CD4-positive, alpha-beta T cell treated with Interleukin-6 for 4 hours (primary cell): ENCODE measurements around the gene SMYD2.
A peak's percentile ranks its signal among the peaks of the same experiment; 100 is the strongest.
"Not testable (repeated sequence)": the region's sequence is repeated elsewhere in the genome, so short reads cannot be mapped to it uniquely, and the experiment has no call there.

Experiments
- DNase-seq: peaks from one replicate; pipeline ENCODE4 v3.0.0-alpha.2; 2020; ENCODE audit warnings: mixed read lengths

SMYD2 gene

DNA sequence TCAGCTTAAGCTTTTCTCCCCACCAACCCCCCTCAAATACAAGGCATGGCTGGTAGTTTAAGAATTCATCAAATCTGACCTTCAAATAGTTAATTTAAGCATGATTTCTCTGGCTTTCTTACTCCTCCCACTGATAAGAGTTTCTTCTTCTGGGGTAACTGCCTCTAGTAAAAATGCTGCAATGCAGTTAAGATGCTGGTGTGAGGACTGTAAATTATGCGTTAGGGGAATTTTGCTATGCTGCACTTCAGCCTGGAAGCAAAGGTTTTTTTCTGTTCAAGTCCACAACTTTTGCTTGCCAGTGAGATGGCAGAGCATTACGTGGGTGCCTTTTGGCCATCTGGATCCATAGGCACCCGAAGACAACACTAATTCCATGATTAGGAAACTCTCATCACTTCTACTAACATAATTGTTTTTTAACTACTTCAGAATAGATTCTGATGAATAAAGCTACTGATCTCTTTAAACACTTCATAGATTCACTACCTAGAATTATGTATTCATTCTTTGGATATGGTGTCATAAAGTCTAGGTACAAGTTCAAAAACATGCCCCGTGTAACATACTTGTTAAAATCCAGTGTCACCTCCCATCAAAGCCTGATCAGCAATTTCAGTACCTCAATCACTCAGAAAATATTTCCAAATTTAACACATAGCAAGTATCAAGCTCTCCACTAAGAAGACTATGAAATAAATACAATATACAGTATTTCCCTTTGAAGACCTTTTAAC lies 8.8 kb upstream of the SMYD2 start:
- DNase-seq = no peak

DNA sequence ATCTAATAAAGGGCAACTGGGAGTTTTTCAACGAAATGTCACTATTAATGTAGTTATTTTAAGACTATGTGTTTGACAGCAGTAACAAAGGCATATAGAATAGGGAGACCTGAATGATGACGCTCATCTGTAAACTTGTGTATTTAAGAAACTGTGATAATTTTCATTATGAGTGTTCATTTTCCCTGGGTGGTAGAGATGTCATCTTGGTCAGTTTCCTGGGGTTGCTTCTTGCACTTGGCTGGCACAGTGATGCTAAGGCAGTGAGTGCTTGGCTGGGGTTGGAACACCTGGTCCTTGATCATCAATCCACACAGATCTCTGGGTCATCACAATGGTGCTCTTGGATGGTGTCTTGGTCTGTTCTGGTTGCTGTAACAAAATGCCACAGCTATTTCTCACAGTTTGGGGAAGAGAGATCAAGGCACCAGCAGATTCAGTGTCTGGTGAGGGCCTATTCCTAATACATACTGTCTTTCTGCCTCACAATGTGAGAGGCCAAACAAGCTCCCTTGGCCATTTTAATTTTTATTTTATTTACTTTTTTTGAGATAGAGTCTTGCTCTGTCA lies 7.9 kb upstream of the SMYD2 start:
- DNase-seq = no peak

DNA sequence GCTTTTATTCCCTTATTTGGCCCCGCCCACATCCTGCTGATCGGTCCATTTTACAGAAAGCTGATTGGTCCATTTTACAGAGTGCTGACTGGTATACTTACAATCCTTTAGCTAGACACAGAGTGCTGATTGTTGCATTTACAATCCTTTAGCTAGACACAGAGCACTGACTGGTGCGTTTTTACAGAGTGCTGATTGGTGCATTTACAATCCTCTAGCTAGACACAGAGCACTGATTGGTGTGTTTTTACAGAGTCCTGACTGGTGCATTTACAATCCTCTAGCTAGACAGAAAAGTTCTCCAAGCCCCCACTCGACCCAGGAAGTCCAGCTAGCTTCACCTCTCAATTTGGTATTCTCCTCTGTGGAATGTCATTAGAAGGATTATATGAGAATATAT lies 5.3 kb upstream of the SMYD2 start:
- not testable (repeated sequence) for DNase-seq

DNA sequence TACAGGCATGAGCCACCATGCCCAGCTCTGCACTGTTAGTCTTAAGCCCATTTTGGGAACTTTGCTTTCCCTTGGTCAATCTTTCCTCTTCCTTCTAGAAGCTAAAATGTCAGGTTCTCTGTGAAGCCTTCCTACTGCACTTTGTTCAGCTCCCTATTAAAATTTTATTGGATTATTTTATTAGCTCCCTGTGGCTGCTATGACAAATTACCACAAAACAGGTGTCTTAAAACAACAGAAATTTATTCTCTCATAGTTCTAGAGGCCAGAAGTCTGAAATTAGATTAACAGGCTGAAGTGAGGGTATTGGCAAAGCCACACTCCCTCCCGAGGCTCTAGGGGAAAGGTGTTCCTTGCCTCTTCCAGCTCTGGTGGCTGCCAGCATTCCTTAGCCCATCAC lies 4.2 kb upstream of the SMYD2 start:
- no peak for DNase-seq

DNA sequence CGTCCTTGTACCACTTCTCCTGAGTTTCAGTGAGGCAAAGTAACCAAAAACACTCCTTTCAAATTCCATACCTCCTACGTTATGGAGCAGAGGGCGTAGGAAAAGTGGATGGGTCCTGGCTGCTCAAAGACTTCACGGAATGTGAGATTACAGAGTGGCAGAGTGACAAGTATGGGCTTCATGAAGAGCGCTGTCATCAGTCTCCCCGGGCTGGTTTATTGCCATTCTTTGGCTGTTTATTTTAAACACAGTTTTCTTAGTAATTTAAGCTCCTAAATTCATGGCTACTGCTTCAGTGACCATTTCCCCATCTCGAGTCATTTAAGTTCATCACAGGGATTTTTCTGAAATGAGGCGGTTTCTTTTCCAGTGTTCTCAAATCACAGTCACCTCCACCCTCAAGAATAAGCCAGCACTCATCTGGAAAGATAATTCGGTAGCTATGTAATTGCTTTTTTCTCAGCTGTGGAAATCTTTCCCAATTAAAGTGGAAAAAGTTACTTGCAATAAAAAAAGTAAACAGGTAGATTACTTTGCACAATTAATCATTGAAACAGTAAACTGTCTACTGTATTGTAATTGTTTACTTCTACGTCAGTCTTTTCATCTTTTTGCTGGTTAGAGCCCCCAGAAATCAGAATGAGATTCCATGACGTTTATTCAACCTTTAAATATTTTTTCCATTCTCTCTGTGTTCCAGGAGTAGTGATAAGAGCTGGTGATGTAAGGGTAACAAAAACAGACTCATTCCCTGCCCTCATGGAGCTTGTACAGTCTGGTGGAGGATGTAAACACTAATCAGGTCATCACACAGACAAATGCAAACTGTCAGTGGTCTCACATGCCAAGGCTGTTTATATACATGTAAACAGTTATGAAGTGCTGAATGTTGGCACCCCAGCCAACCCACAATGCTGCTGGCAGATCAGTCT lies 3.0 kb upstream of the SMYD2 start:
- DNase-seq = no peak

DNA sequence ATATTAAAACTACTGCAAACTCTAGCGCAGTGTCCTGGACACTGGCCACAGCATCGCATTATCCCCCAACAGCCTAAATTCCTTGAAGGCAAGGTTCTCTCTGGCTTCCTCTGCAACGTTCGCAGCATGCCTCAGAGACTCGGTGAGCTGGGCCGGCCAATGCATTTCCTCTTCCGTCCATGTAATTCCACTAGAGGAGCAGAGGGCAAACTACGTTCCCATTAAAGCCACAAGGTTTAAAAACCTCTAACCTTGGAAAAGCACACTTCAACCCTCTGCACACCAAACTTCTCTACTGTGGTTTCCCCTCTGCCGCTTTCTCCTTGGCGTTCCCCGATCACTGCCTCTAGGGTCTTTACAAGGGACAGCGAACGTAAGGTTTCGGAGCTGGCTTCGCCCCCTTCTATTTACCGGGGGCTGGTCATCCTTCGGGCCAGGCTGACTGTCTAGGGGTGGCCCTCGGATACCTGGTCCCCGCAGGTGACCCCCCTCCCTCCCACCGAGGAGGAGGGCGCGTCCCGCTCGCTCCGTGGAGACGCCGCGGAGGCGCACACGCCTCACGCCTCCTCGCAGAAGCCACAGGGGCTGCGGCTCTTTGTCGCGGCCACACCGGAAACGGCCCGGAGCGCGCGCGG lies 456 bp upstream of the SMYD2 start:
- DNase-seq = peak; percentile 38

DNA sequence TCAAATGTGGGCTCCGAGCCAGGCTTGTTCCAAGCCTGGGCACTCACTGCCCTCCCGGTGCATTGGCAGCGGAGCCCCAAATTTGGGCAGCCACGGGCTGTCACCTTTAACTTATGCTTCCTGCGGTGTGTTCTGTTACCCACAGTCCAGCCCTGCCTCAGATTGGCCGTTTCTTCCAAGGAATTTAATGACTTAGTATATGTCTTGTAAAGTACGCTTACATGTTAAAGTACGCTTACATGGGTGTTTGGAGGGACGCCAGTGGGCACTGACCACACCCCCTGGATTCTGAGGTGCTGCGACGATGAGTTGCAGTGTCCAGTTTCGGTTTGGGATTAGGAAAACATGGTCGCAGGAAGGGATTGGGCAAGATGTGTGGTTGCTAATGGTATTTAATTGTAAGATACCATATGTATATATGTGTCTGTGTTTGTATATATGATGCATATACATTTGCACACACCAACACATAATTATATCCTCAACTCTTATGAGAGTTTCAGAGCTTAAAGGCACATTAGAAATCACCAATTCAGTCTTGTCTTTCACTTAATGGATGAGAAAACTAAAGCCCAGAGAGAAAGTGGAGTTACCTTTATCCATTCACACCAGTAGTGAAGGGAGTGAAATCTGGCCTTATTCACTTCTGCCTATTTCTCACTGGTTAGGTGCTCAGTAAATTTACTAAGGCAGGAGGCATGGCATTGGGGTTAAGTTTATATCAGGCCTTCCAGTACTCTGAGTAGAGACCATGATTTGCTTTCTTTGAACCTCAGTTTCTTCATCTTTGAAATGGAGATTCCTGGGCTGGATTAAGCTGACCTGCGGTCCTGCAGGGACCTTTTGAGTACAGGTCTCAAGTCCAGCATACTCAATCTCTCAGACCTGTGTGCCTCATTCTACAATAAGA lies 1.0 kb downstream of the SMYD2 start:
- DNase-seq = no peak

DNA sequence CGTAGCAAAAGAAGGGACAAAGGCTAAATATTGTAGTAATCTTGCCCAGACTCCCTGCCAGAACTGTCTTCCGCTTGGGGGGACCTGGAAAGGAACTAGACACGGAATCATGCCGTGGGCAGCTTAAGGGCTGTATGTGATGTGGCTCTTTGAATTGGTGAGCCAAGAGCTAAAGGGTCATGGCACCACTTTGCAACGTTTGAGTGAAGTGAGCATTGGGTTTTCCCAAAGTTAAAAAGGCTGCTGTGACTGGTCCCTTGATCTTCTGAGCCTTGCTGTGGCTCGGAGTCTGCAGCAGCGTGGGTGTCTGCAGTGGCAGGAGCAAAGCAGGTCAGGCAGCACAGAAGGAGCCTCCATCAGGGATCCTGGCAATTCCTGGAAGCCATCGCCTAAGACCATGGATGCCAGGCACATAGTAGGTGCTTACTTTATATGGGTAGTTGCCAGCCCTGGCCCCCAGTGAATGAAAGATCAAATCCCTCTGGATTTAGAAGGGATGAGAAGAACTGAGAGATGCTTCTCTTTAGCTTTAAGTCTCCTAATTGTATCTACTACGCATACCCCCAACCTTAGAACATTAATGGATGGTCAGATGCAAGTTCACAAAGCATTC lies 1.8 kb downstream of the SMYD2 start:
- DNase-seq = no peak

DNA sequence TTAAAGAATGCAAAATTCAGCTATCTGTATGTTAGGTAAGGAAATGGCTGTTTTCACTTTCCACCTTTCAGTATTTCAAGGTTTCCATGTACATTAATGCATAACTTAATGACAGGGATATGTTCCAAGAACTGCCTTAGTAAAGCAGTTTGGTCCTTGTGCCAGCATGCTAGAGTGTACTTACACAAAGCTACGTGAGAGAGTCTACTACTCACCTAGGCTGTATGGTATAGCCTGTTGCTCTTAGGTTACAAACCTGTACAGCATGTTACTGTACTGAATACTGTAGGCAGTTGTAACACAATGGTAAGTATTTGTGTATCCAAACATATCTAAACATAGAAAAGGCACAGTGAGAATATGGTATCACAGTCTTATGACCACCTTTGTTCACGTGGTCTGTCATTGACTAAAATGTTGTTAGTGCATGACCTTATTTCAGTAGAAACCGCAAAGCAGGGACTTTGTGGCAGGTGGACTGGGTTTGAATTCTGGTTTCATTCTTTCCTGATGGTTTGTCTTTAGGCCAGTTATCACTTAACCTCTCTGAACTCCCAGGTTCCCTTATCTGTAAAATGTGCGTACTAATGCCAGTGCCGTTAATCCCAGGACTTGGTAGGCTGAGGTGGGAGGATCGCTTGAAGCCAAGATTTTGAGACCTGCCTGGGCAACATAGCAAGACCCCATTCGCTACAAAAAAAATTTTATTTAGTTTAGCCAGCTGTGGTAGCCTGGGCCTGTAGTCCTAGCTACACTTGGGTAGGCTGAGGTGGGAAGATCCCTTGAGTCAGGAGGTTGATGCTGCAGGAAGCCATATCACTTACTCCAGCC lies 4.9 kb downstream of the SMYD2 start:
- no peak for DNase-seq

DNA sequence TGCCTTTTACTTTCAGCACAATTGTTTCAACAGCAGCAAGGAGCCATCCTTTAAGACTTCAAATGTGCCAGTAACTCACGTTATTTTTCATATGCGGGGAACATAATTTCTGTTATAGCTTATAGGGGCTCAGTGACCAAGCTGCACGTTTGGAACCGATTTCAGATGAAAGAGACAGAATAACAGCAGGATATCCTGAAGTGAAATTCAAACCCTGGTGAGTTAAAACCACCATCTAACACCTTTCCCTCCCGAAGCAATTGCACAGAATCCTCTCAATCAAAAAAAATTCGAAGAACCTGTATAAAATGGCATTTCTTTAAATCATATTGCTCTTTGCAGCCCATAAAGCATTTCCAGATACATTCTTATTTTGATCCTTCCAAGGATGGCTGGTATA lies 6.9 kb downstream of the SMYD2 start:
- DNase-seq = no peak

DNA sequence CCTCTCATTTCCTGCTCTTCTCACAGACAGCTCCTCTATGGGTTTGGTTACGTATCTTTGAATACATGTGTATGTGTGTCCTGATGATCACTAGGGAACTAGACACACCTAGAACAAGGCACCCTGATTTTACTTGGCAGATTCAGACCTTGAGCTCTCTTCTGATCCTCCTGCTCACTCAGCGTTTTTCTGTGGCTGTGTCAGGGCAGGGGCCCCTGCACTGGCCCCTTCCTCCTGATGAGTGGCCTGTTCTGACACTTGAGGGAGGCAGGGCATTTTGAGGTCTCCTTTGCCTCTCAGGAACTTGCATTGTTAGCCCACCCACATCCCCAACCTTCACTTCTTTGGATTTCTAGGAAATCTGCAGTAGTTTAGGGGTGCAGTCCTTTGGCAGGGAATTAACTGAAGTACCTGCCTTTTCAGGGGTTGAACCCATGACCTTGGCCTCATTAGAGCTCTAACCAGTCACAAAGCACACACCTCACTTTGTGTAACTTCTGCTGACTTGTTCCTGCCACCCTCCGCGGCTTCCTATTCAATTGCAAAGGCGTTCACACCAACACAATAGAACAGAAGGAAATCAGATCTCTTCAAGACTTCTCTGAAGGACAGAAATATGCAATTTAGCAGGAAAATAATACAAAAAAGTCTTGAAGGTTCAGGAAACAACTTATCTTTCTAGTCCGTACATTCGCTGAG lies 8.8 kb downstream of the SMYD2 start:
- no peak for DNase-seq

DNA sequence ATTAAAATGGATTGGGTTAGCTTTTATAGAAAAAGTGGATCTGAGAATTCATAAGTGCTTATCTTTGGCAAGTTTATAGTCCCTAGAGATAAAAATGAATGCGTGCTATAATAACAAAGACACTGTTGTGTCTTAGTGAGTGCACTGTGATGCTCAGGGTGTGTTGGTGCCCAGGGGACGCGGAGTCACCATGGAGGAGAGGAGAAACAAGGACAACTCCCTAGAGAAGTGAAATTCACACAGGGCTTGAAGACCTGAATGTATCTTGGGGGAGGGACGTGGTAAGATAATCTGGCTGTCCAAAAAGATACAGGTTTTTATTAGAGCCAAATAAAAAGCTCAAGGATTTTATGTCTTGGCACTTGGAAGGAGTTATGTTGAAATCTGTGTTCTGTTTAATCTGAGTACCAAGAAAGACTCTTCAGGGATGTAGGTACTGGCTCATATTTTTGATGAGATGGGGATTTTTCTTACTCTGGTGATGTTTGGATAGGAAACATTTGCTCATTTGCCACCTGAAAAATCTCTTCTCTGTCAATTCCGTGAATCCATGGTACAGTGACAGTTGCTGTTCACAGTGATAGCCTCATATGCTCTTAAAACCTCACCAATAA lies 9.6 kb downstream of the SMYD2 start:
- DNase-seq = no peak

DNA sequence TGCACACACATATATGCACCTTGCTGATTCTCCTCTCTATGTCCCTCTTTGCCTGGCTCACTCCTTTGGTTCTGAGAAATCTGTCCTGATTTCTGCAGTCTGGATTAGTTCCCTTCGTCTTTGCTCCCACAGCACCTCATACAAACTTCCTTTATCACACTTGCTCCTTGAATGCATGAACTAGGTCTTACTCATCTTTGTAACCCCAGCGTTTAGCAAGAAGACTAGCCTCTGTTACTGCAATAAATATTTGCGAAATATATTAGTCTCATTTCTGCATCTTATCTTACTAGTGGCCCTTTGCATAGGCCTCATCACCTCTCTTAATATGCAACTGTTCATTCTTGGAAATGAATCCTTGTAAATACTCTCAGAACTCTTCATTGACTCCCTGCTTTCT lies 11.4 kb downstream of the SMYD2 start:
- no peak for DNase-seq

DNA sequence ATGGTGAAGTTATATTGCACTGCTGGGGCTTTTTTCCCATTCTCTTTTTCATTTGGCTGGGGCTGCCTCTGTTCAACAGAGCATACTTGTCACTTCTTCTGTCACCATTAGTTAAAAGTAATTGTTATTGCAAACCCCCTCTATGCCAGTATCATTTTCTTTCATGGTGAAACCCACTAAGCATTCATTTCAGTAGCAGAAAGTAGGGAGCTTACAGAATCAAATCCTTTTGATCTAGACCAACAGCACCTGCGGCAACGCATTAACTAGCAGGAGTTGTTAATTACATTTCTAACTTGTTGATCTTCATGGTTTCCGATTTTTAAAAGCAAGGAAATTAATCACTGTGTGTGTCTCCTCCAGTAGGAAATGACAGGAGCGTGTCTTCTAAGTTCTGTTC lies 15.0 kb downstream of the SMYD2 start:
- DNase-seq = no peak

DNA sequence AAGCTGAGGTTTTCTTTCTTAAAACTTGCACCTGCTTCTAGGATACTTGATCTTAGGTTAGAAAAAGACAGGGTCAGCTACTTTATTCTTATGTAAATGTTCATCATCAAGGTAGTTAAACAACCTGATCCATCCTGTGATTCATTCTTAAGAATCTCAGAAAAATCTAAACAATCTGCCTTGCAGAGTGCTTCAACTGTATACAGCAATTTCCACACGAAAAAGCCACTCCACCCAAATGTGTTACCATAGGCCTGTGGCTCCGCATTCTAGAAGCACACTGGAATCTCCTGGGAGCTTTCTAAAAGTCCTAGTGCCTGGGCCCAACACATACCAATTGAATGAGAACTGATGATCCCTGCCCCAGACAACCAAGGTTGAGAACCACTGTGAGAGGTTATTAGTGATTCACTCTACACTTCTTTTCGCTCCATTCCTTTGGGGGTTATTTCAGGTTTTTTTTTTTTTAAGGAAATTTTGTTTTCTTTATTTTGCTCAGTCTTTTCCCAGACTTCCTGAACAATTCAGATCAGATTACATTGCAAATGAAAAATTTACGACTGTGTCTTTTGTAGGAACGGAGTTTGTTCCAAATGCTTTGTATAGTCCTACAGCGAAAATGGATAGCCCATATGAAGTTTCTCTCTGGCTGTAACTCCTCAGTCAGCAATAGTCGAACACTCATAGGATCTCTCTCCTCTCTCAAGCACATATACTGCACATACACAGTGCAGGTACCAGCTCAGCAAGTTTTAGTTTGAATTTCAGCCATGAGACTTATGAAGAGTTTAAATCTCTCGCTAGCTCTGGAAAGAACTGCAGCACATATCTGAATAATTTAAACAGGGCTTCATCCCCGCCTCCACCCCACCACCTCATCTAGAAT lies 16.1 kb downstream of the SMYD2 start:
- no peak for DNase-seq

DNA sequence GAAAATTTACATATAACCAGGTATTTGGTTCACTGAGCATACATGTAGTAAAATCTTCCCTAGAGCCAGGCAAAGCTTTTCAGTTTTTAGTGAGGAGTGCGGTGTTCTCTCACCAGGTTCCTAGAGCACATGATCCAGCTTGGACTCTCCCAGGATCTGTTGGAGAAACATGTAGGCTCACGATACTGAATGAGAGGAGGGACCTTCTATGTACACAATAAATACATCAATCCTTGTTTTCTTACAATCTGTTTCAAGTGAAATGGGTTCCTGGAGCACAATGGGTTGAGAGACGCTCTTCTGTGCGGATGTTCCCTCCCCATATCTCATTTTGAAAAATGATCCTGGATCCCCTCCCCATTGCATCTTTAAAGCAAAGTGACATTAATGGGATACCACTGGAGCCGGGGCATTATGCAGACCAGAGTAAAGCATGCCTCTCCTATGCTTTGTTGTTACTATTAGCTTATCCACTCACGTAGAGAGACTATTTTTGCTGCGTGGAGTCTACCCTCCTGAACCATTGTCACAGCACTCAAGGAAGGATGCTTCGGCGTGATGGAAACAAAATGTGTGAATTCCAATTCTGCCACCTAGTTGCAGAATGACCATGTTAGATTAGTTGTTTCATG lies 19.3 kb downstream of the SMYD2 start:
- DNase-seq = no peak

DNA sequence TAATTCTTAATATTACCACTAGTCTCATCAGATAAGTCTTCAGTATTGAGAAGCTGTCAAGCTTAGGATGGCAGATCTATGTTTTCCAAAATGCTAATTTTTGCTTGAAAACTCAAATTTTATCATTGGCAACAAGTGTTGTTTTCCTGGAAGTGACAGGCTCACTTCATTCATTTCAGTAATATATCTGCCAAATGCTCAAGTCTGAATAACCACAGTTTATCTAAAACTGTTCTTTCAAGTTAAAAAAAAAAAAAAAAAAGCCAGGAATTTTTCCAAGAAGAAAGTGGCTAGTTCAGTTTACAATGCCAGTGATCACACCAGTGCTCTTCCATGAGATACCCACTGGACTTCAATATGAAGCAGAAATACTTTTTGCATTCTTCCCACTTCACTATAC lies 20.6 kb downstream of the SMYD2 start:
- no peak for DNase-seq
